Activated T-cell treated with anti-CD3 and anti-CD28 coated beads for 24 hours (primary cell): ENCODE results near the gene TSPYL1.

Experiments used
- DNase-seq: peaks from one replicate; pipeline ENCODE4 v3.0.0-alpha.2; 2020; ENCODE audit warnings: low read depth

TSPYL1 gene

GRCh38 chr6:116258520-116258919, 21.2 kb downstream of the TSPYL1 start:
- no peak for DNase-seq

- no peak for DNase-seq
Measured at GRCh38 chr6:116256694-116257093, 23.0 kb downstream of the TSPYL1 start.

- DNase-seq = no peak
Measured at GRCh38 chr6:116255246-116255800, 24.4 kb downstream of the TSPYL1 start.

- DNase-seq = no peak
Measured at GRCh38 chr6:116254297-116255056, 25.3 kb downstream of the TSPYL1 start.

- DNase-seq = peak; percentile 85
Measured at GRCh38 chr6:116253505-116254296, 26.0 kb downstream of the TSPYL1 start, which contains the start of gene TSPYL4. TSS of gene TSPYL4 (minus strand) at chr6:116254075. CDS start at chr6:116254008, 67 bp downstream.

- DNase-seq = no peak
Measured at GRCh38 chr6:116253188-116253504, 26.6 kb downstream of the TSPYL1 start.

- no peak for DNase-seq
Measured at GRCh38 chr6:116251568-116252384, 28.0 kb downstream of the TSPYL1 start.

GRCh38 chr6:116248577-116248976, 31.2 kb downstream of the TSPYL1 start:
- no peak for DNase-seq

- no peak for DNase-seq
Measured at GRCh38 chr6:116247285-116247684, 32.4 kb downstream of the TSPYL1 start.

GRCh38 chr6:116246089-116246488, 33.6 kb downstream of the TSPYL1 start:
- DNase-seq = no peak

- no peak for DNase-seq
Measured at GRCh38 chr6:116244284-116244683, 35.4 kb downstream of the TSPYL1 start.

GRCh38 chr6:116239856-116240255, 39.9 kb downstream of the TSPYL1 start:
- no peak for DNase-seq

- no peak for DNase-seq
Measured at GRCh38 chr6:116239256-116239655, 40.5 kb downstream of the TSPYL1 start.

- DNase-seq = no peak
Measured at GRCh38 chr6:116238083-116238482, 41.6 kb downstream of the TSPYL1 start.

- no peak for DNase-seq
Measured at GRCh38 chr6:116234689-116235088, 45.0 kb downstream of the TSPYL1 start.

- DNase-seq = no peak
Measured at GRCh38 chr6:116229287-116229913, 50.3 kb downstream of the TSPYL1 start.
